Kidney epithelial cell (primary cell): ENCODE measurements around the gene MRPL17. TPM values are rescaled to one million over a fixed set of nuclear protein-coding genes. Genes with fewer than 3 reads are reported as not detected.
A peak's percentile ranks its signal among the peaks of the same experiment; 100 is the strongest.

Source experiments
- DNase-seq: peaks from one replicate; pipeline ENCODE4 v3.0.0-alpha.2; 2010; ENCODE audit warnings: low read depth
- H3K27me3 ChIP-seq: 2 replicates; pipeline ENCODE4 v1.6.0; 2011; ENCODE audit warnings: low read length; ENCODE audit not compliant: control insufficient read depth, insufficient read depth
- H3K36me3 ChIP-seq: 2 replicates; pipeline ENCODE4 v1.5.1; 2011; ENCODE audit warnings: low read length; ENCODE audit not compliant: control insufficient read depth, insufficient read depth
- H3K4me3 ChIP-seq: 2 replicates; pipeline ENCODE4 v1.5.1; 2011; ENCODE audit warnings: low read depth, mild to moderate bottlenecking, control low read depth, low read length
- total RNA-seq: library from RNA; depleted of rRNA; stranded (reverse); fragments of >200 nt; gene quantifications from 2 replicates; pipeline ENCODE4 v1.2.3, GENCODE V29; 2015
- TF ChIP-seq, protein P1 (sequence below): IDR thresholded peaks from 2 replicates; pipeline ENCODE4 v1.5.1; 2011; ENCODE audit warnings: mild to moderate bottlenecking, moderate library complexity, low read length, control low read depth, inconsistent platforms; ENCODE audit not compliant: insufficient read depth, poor library complexity, severe bottlenecking

MRPL17 gene
- total RNA-seq, 1 donor from 2014 or later, result 43.6 TPM

DNA sequence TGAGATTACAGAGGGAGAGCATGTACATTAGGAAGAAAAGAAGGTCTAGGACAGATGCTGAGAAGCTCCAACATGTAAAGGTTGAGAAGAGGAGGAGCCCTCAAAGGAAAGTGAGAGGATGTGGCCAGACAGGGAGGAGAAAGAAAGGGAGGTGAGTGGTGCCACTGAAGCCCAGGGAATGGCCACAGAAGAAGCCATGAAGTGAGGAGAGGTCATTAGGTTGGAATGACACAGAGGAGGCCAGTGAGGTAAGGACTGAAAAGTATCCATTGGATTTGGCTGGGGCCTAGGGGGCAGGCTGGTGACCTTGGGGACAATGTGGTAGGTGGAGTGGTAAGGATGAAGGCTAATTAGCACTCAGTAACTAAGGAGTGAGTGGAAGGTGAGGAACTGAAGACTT, 24.5 kb downstream of the MRPL17 start:
- H3K36me3 ChIP-seq, result no peaks in the 10 kb centered on the region
- peaks cover 27% of the 10 kb centered on the region for H3K27me3 ChIP-seq
- TF ChIP-seq, protein P1, sequence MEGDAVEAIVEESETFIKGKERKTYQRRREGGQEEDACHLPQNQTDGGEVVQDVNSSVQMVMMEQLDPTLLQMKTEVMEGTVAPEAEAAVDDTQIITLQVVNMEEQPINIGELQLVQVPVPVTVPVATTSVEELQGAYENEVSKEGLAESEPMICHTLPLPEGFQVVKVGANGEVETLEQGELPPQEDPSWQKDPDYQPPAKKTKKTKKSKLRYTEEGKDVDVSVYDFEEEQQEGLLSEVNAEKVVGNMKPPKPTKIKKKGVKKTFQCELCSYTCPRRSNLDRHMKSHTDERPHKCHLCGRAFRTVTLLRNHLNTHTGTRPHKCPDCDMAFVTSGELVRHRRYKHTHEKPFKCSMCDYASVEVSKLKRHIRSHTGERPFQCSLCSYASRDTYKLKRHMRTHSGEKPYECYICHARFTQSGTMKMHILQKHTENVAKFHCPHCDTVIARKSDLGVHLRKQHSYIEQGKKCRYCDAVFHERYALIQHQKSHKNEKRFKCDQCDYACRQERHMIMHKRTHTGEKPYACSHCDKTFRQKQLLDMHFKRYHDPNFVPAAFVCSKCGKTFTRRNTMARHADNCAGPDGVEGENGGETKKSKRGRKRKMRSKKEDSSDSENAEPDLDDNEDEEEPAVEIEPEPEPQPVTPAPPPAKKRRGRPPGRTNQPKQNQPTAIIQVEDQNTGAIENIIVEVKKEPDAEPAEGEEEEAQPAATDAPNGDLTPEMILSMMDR, result no peak
- no peak overlapping the region for H3K4me3 ChIP-seq
- no peak for DNase-seq

DNA sequence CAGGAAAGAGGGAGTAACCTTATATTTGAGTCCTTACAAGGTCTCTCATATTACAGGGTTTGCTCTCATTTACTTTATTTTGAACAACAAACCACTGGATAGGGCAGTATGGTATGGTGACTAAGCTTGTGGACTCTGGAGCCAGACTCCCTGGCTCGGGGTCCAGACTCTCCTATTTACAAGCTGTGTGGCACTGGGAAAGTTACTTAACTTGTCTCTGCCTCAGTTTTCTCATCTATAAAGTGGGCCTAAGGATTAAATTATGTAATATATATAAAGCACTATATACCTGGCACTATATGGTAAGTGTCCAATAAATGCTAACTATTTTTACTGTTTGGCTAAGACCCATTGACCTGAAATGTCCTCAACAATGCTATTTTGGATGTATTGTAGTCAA, 25.8 kb downstream of the MRPL17 start:
- Histone ChIP-seq H3K27me3 (peaks cover 32% of the 10 kb centered on the region), H3K4me3 (no peak overlapping the region), H3K36me3 (no peaks in the 10 kb centered on the region)
- TF ChIP-seq, protein P1, result no peak
- DNase-seq, result no peak

DNA sequence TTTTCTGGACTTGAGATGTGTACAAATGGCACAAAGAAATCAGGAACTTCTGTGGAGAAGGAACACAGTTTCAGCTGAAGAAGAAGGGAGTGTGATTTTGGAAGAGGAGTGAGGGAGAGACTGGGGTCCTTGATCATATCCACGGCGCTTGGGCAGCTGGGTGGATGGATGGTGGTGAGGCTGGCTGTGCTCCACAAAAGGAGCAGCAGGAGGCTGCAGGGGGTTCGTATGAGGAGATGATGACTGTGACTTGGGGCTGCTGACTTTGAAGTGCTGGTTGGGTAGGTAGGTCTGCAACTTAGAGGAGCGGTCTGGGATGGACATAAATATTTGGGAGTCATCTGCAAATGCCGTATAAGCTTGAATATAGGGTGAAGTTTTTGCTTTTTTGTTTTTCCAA, 26.2 kb downstream of the MRPL17 start:
- Histone ChIP-seq H3K4me3 (no peak overlapping the region), H3K27me3 (peaks cover 32% of the 10 kb centered on the region)

DNA sequence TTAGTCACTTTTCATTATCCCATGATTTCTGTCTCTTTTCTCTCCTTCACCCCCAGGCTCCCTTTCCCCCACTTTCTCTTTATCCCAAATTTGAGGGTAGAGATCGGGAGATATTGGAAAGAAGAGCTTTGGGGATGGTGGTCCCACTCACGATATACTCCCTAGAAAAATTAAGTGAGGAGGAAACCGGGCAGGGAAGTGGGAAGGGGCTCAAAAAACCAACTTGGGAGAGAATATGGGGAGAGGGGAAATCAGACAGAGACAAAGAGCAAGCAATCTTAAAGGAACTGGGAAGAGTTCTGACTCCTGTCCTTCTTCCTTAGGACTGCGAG, 26.6 kb downstream of the MRPL17 start:
- no peaks in the 10 kb centered on the region for H3K36me3 ChIP-seq
- peaks cover 32% of the 10 kb centered on the region for H3K27me3 ChIP-seq
- DNase-seq, result no peak
- TF ChIP-seq, protein P1, result no peak
- no peak overlapping the region for H3K4me3 ChIP-seq

More for the DNA sequence above, 26.2 kb downstream of the MRPL17 start:
- H3K36me3 ChIP-seq, result no peaks in the 10 kb centered on the region
- TF ChIP-seq, protein P1, result no peak
- DNase-seq, result no peak

DNA sequence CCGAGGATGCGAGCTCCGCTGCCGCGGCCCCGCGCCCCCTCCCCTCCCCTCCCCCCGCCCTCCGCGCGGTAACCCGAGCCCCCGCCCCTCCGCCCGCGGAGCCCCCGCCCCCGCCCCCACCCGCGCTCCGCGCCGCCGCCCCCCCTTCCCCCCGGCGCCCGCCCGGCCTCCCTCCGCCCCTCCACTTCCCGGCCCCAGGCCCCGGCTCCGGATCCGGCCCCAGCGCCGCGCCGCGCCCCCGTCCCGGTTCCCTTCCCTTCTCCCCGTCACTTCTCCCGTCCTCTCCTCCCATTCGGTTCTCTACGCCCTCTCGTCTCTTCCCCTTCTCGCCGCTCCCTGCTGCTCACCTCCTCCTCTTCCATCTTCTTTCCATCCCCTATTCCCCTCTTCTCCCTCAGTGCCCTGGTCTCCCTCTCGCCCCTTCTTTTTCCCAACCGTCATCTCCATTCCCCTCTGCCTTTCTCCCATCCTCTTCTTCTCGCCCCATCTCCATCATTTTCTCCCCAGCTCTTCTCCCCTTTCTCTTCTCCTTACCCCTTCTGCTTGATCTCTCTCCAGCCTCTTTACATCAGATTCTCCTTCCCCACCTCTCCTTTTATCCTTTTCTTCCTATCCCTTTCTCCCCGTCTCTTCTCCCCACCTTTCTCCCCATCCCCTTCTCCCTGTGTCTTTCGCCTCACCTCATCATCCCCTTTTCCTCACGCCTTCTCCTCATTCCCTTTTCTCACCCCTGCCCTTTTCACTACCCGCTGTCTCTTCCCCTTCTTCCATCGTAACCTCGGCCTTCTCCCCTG, 27.2 kb downstream of the MRPL17 start, which contains the start of gene DCHS1:
DCHS1 (minus strand) TSS at position 20 of the 794 bp plus-strand sequence. CDS start 14,196 bp downstream, outside the sequence.
- H3K4me3 ChIP-seq, result peak within 1 kb of the TSS; percentile 30
- peaks cover 32% of the 10 kb centered on the region for H3K27me3 ChIP-seq
- TF ChIP-seq, protein P1, result no peak
- no peak for DNase-seq
- no peaks in the 10 kb centered on the region for H3K36me3 ChIP-seq
